ENCODE data around the gene CYS1. TPM values are rescaled to one million over a fixed set of nuclear protein-coding genes. Genes with fewer than 3 reads are reported as not detected.

The CYS1 gene
- total and polyA plus RNA-seq, 2 of the 13 experiments (the other 11 are each of a cell fraction or from before 2014, with no cell fraction given) = 0.04 TPM; not detected in 1

DNA sequence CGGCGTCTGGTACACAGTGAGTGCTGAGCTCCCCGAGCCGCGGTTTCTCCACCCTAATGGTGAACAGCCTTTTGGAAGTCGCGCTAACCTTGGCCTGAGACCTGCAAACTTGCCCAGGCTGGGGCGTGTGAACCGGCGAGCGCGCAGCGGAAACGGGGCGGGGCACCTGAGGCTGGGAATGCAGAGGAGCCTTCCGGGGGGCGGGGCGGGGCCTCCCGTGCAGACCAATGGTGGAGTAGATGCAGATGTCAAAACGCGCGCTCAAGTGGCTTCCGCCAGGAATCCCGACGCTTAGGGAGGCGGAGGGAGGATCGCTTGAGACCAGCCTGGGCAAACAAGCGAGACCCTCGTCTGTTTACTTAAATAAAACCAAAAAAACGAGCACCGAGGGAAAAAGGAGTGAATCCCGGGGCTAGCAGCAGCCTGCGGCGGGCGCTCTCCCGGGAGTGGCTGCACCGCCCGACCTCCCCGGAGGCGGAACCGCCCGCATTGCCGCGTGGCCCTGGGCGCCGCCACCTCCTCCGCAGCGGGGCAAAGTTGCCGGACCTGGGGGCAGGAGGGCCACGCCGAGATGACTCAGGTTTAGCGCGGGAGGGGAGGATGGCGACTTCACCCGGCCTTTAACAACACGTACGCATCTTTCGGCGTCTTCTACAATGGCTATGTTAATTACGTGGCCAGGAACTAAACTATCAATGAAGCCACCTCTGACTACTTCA is 40.1 kb upstream of the CYS1 start (continued):
- TF ChIP-seq, protein P1, sequence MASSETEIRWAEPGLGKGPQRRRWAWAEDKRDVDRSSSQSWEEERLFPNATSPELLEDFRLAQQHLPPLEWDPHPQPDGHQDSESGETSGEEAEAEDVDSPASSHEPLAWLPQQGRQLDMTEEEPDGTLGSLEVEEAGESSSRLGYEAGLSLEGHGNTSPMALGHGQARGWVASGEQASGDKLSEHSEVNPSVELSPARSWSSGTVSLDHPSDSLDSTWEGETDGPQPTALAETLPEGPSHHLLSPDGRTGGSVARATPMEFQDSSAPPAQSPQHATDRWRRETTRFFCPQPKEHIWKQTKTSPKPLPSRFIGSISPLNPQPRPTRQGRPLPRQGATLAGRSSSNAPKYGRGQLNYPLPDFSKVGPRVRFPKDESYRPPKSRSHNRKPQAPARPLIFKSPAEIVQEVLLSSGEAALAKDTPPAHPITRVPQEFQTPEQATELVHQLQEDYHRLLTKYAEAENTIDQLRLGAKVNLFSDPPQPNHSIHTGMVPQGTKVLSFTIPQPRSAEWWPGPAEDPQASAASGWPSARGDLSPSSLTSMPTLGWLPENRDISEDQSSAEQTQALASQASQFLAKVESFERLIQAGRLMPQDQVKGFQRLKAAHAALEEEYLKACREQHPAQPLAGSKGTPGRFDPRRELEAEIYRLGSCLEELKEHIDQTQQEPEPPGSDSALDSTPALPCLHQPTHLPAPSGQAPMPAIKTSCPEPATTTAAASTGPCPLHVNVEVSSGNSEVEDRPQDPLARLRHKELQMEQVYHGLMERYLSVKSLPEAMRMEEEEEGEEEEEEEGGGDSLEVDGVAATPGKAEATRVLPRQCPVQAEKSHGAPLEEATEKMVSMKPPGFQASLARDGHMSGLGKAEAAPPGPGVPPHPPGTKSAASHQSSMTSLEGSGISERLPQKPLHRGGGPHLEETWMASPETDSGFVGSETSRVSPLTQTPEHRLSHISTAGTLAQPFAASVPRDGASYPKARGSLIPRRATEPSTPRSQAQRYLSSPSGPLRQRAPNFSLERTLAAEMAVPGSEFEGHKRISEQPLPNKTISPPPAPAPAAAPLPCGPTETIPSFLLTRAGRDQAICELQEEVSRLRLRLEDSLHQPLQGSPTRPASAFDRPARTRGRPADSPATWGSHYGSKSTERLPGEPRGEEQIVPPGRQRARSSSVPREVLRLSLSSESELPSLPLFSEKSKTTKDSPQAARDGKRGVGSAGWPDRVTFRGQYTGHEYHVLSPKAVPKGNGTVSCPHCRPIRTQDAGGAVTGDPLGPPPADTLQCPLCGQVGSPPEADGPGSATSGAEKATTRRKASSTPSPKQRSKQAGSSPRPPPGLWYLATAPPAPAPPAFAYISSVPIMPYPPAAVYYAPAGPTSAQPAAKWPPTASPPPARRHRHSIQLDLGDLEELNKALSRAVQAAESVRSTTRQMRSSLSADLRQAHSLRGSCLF (CRISPR knock-in tag; IDR thresholded peaks at IDR 0.05; ENCODE audit: borderline replicate concordance) = 0 out of 2 replicates have a peak, but pooled peaks have one; percentile 73
- peak; percentile 80 for TF ChIP-seq AKAP8 (CRISPR knock-in tag; IDR thresholded peaks at IDR 0.05)
- peak; percentile 57 for TF ChIP-seq ZEB1 (IDR thresholded peaks at IDR 0.05; ENCODE audit: insufficient replicate concordance, low read depth)
- peak; percentile 81; the same call in 1 of the 2 replicates for TF ChIP-seq ZNF362 (CRISPR knock-in tag; IDR thresholded peaks at IDR 0.05; ENCODE audit: borderline replicate concordance)
- TF ChIP-seq SIX1 (CRISPR knock-in tag; IDR thresholded peaks at IDR 0.05; ENCODE audit: borderline replicate concordance) = peak; percentile 62; the same call in 1 of the 2 replicates
- peak; percentile 85 for TF ChIP-seq ZBTB20 (CRISPR knock-in tag; IDR thresholded peaks at IDR 0.05; ENCODE audit: borderline replicate concordance, low read depth)
- TF ChIP-seq ZFAT (CRISPR knock-in tag; conservative IDR thresholded peaks at IDR 0.05) = 0 out of 2 replicates have a peak, but pooled peaks have one; percentile 30
- TF ChIP-seq ZNF280D (CRISPR knock-in tag; IDR thresholded peaks at IDR 0.05) = peak; percentile 79
- TF ChIP-seq ZSCAN29 (CRISPR knock-in tag; conservative IDR thresholded peaks at IDR 0.05) = peak; percentile 89
- peak; percentile 38; the same call in 1 of the 2 replicates for TF ChIP-seq SIX4 (CRISPR knock-in tag; IDR thresholded peaks at IDR 0.05)
- peak; percentile 92 for TF ChIP-seq RXRA (CRISPR knock-in tag; IDR thresholded peaks at IDR 0.05)
- peak; percentile 95 for TF ChIP-seq ISX (CRISPR knock-in tag; conservative IDR thresholded peaks at IDR 0.05)
- TF ChIP-seq E2F2 (CRISPR knock-in tag; IDR thresholded peaks at IDR 0.05; ENCODE audit: borderline replicate concordance) = peak; percentile 93; the same call in 1 of the 2 replicates
- TF ChIP-seq ZNF530 (CRISPR knock-in tag; IDR thresholded peaks at IDR 0.05; ENCODE audit: low read depth) = no peak
- peak; percentile 84 for TF ChIP-seq HDAC2 (CRISPR knock-in tag; IDR thresholded peaks at IDR 0.05)
- peak; percentile 83 for TF ChIP-seq XRCC5 (optimal IDR thresholded peaks at IDR 0.05; ENCODE audit: low read length)
- TF ChIP-seq ZNF234 (CRISPR knock-in tag; conservative IDR thresholded peaks at IDR 0.05) = 0 out of 2 replicates have a peak, but pooled peaks have one; percentile 10
- TF ChIP-seq RARA (CRISPR knock-in tag; IDR thresholded peaks at IDR 0.05) = peak; percentile 77
- TF ChIP-seq ZNF564 (CRISPR knock-in tag; IDR thresholded peaks at IDR 0.05) = peak; percentile 88

All from HepG2 (cell line).